HEK293 (cell line): ENCODE results near the gene PDAP1.
A peak's percentile ranks its signal among the peaks of the same experiment; 100 is the strongest.

Source experiments
- KLF9 ChIP-seq: fragments of 450-650 bp; formaldehyde crosslinking; IDR thresholded peaks from 2 replicates; pipeline ENCODE4 v1.5.1; 2016; ENCODE audit warnings: missing biosample characterization, missing genetic modification characterization, low read depth
- PBX3 ChIP-seq: sonication (generic); formaldehyde crosslinking; IDR thresholded peaks from 2 replicates; pipeline ENCODE4 v1.8.1; 2022; ENCODE audit warnings: mild to moderate bottlenecking, moderate library complexity, missing genetic modification reagents
- YY2 ChIP-seq: fragments of 450-650 bp; formaldehyde crosslinking; IDR thresholded peaks from 2 replicates; pipeline ENCODE4 v1.5.1; 2016; ENCODE audit warnings: missing biosample characterization, missing genetic modification characterization
- ZBTB17 ChIP-seq: fragments of 450-650 bp; formaldehyde crosslinking; IDR thresholded peaks from 2 replicates; pipeline ENCODE4 v1.5.1; 2016; ENCODE audit warnings: missing biosample characterization, missing genetic modification characterization
- ZBTB26 ChIP-seq: fragments of 450-650 bp; formaldehyde crosslinking; optimal IDR thresholded peaks from 2 replicates; pipeline ENCODE3; 2016; ENCODE audit warnings: missing biosample characterization, mild to moderate bottlenecking, missing genetic modification characterization
- ZBTB6 ChIP-seq: fragments of 450-650 bp; formaldehyde crosslinking; IDR thresholded peaks from 2 replicates; pipeline ENCODE4 v1.5.1; 2017; ENCODE audit warnings: missing biosample characterization, missing genetic modification characterization
- ZEB2 ChIP-seq: fragments of 450-650 bp; formaldehyde crosslinking; IDR thresholded peaks from 2 replicates; pipeline ENCODE4 v1.5.1; 2016; ENCODE audit warnings: missing biosample characterization, missing genetic modification characterization
- ZNF423 ChIP-seq: fragments of 450-650 bp; formaldehyde crosslinking; IDR thresholded peaks from 2 replicates; pipeline ENCODE4 v1.5.1; 2016; ENCODE audit warnings: missing biosample characterization, missing genetic modification characterization
- ZNF48 ChIP-seq: fragments of 450-650 bp; formaldehyde crosslinking; IDR thresholded peaks from 2 replicates; pipeline ENCODE4 v1.5.1; 2016; ENCODE audit warnings: missing biosample characterization, missing genetic modification characterization
- ZNF501 ChIP-seq: fragments of 450-650 bp; formaldehyde crosslinking; IDR thresholded peaks from 2 replicates; pipeline ENCODE4 v1.5.1; 2016; ENCODE audit warnings: missing biosample characterization, missing genetic modification characterization
- ZNF561 ChIP-seq: fragments of 450-650 bp; IDR thresholded peaks from 2 replicates; pipeline ENCODE4 v1.5.1; 2018; ENCODE audit warnings: missing biosample characterization, missing genetic modification characterization, borderline replicate concordance
- TF ChIP-seq, protein P1 (sequence below): fragments of 450-650 bp; formaldehyde crosslinking; IDR thresholded peaks from 2 replicates; pipeline ENCODE4 v1.5.1; 2016; ENCODE audit warnings: missing biosample characterization, missing genetic modification characterization
- TF ChIP-seq, protein P2 (sequence below): fragments of 450-650 bp; IDR thresholded peaks from 2 replicates; pipeline ENCODE4 v1.5.1; 2018; ENCODE audit warnings: missing biosample characterization, mild to moderate bottlenecking, missing genetic modification characterization
- TF ChIP-seq, protein P3 (sequence below): fragments of 450-650 bp; formaldehyde crosslinking; IDR thresholded peaks from 2 replicates; pipeline ENCODE4 v1.5.1; 2017; ENCODE audit warnings: missing biosample characterization, missing genetic modification characterization
- TF ChIP-seq, protein P4 (sequence below): fragments of 450-650 bp; formaldehyde crosslinking; IDR thresholded peaks from 2 replicates; pipeline ENCODE4 v1.5.1; 2017; ENCODE audit warnings: missing biosample characterization, missing genetic modification characterization

PDAP1 gene

DNA sequence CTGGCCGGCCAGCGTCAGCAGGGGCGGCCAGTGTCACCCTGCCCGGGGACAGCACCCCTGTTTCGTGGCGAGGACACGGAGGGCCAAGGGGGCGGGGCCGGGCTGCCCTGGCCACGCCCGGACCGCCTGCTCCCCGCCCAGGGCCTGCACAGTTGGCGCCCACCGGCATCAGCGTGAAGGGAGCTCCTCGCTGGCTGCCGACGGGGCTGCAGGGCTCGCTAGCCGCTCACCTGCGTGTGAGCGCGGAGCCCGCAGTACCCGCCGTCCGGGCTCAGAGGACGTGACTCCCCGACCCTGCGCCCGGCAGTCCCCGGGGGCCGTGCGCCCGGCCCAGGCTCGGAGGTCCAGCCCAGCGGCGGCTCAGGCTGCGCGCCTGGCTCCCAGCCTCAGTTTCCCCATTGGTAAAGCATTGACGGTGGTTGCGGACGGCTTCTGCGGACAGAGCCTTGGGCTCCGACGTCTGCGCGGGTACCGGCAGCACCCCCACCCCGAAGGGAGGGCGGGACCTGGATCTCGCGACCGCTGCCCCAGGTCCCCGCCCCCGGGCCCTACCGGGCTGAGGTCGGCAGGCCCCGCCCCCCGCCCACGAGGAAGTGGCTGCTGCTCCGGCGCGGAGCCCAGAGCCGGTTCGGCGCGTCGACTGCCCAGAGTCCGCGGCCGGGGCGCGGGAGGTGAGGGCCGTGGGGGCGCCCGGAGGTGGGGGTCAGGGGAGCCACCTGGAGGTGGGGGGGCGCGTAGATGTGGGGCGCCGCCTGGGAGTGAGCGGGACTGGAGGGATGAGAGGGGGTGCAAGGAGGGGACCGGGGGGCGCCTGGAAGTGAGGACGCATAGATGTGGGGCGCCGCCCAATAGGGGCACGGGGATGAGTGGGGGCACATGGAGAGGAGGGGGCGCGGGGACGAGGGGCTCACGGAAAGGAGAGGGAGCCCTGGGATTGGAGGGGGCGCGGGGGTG, 34.0 kb downstream of the PDAP1 start, which contains the start of gene ARPC1B (continued):
- TF ChIP-seq, protein P1, sequence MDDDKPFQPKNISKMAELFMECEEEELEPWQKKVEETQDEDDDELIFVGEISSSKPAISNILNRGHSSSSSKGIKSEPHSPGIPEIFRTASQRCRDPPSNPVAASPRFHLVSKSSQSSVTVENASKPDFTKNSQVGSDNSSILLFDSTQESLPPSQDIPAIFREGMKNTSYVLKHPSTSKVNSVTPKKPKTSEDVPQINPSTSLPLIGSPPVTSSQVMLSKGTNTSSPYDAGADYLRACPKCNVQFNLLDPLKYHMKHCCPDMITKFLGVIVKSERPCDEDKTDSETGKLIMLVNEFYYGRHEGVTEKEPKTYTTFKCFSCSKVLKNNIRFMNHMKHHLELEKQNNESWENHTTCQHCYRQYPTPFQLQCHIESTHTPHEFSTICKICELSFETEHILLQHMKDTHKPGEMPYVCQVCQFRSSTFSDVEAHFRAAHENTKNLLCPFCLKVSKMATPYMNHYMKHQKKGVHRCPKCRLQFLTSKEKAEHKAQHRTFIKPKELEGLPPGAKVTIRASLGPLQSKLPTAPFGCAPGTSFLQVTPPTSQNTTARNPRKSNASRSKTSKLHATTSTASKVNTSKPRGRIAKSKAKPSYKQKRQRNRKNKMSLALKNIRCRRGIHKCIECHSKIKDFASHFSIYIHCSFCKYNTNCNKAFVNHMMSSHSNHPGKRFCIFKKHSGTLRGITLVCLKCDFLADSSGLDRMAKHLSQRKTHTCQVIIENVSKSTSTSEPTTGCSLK (tag by site-specific recombination) = no peak
- no peak; the same call in 1 of the 2 replicates for TF ChIP-seq ZNF501
- TF ChIP-seq ZBTB17 = peak; percentile 62; the same call in 1 of the 2 replicates
- TF ChIP-seq, protein P2, sequence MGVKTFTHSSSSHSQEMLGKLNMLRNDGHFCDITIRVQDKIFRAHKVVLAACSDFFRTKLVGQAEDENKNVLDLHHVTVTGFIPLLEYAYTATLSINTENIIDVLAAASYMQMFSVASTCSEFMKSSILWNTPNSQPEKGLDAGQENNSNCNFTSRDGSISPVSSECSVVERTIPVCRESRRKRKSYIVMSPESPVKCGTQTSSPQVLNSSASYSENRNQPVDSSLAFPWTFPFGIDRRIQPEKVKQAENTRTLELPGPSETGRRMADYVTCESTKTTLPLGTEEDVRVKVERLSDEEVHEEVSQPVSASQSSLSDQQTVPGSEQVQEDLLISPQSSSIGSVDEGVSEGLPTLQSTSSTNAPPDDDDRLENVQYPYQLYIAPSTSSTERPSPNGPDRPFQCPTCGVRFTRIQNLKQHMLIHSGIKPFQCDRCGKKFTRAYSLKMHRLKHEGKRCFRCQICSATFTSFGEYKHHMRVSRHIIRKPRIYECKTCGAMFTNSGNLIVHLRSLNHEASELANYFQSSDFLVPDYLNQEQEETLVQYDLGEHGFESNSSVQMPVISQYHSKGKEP (tag by site-specific recombination) = no peak
- TF ChIP-seq PBX3 = no peak
- no peak for TF ChIP-seq YY2 (tag by site-specific recombination)
- TF ChIP-seq ZNF48 = no peak
- 0 out of 2 replicates have a peak, but pooled peaks have one; percentile 8 for TF ChIP-seq ZNF423 (tag by site-specific recombination)
- TF ChIP-seq KLF9 (tag by site-specific recombination) = peak; percentile 66
- TF ChIP-seq ZBTB26 = peak; percentile 75
- TF ChIP-seq ZNF561 = peak; percentile 67; the same call in 1 of the 2 replicates
- TF ChIP-seq ZBTB6 (tag by site-specific recombination) = 0 out of 2 replicates have a peak, but pooled peaks have one; percentile 35
- TF ChIP-seq ZEB2 (tag by site-specific recombination) = 0 out of 2 replicates have a peak, but pooled peaks have one; percentile 51
- TF ChIP-seq, protein P3, sequence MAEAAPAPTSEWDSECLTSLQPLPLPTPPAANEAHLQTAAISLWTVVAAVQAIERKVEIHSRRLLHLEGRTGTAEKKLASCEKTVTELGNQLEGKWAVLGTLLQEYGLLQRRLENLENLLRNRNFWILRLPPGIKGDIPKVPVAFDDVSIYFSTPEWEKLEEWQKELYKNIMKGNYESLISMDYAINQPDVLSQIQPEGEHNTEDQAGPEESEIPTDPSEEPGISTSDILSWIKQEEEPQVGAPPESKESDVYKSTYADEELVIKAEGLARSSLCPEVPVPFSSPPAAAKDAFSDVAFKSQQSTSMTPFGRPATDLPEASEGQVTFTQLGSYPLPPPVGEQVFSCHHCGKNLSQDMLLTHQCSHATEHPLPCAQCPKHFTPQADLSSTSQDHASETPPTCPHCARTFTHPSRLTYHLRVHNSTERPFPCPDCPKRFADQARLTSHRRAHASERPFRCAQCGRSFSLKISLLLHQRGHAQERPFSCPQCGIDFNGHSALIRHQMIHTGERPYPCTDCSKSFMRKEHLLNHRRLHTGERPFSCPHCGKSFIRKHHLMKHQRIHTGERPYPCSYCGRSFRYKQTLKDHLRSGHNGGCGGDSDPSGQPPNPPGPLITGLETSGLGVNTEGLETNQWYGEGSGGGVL (tag by site-specific recombination) = peak; percentile 82
- TF ChIP-seq, protein P4, sequence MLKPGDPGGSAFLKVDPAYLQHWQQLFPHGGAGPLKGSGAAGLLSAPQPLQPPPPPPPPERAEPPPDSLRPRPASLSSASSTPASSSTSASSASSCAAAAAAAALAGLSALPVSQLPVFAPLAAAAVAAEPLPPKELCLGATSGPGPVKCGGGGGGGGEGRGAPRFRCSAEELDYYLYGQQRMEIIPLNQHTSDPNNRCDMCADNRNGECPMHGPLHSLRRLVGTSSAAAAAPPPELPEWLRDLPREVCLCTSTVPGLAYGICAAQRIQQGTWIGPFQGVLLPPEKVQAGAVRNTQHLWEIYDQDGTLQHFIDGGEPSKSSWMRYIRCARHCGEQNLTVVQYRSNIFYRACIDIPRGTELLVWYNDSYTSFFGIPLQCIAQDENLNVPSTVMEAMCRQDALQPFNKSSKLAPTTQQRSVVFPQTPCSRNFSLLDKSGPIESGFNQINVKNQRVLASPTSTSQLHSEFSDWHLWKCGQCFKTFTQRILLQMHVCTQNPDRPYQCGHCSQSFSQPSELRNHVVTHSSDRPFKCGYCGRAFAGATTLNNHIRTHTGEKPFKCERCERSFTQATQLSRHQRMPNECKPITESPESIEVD = no peak
